DND-41 (cell line): Measurements from ENCODE around the gene CTBP2.

ENCODE experiments used
- CTCF ChIP-seq: IDR thresholded peaks from 2 replicates; pipeline ENCODE4 v1.5.1; 2012; ENCODE audit warnings: borderline replicate concordance, low read length, moderate library complexity, mild to moderate bottlenecking; ENCODE audit not compliant: poor library complexity, severe bottlenecking; ENCODE audit errors: extremely low read depth
- EZH2 ChIP-seq: IDR thresholded peaks from 3 replicates; pipeline ENCODE4 v1.6.1; 2012; ENCODE audit warnings: borderline replicate concordance, low read depth, mild to moderate bottlenecking, moderate library complexity, low read length, inconsistent platforms; ENCODE audit not compliant: severe bottlenecking

DNA sequence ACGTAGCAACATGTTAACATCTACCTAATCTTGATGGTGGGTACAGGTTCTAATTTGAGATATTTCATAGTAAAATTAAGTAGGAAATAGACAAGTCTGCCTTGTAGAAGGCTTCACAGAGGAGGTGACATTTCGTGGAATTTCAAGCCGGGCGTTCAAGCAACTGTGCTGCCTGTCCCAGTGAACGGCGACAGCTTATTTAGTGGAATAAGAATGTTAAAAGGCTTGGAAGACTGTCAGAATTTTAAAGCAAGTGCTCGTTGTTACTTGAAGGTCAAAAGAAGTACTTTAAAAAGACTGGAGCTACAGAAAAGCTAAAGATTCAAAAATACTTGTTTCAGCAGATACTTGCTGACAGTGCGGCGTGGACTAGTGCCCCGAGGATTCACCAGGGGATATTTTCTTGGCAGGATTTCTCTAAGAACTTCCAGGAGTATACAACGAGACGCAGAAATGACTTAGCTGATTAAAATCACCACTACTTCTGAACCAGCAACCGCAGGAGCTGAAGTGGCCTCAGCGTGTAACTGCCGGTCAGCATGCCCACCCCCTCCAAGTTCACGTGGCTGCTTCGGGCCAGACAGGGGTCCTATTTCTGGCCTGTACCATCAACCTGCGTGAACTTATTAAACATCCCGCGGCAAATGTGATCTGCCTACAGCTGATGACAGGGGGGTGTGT, 46.5 kb downstream of the CTBP2 start:
- TF ChIP-seq CTCF (no peak), EZH2 (no peak)
